ENCODE results near the gene SH3RF1.

DNA sequence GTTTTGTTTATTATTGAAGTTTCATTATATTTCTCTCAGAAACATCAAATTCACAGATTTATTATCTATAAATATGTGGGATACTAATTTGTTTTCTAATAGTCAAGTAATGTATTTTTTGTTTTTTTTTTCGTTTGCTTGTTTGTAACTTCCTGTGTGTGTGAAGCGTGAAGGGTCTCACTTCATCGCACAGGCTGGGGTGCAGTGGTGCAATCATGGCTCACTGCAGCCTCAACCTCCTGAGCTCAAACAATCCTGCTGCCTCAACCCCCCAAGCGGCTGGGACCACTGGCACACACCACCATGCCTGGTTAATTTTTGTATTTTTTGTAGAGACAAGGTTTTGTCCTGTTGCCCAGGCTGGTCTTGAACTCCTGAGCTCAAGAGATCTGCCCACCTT lies 55.1 kb downstream of the SH3RF1 start:
- TF ChIP-seq CTCF (IDR thresholded peaks at IDR 0.05; ENCODE audit: borderline replicate concordance, extremely low read depth, low read length, poor library complexity, severe bottlenecking) = no peak
- no peak for TF ChIP-seq EZH2 (IDR thresholded peaks at IDR 0.05; ENCODE audit: borderline replicate concordance, low read depth, low read length, severe bottlenecking)

Measured in DND-41 (cell line).